Measurements from ENCODE around the gene C7. TPM values are rescaled to one million over a fixed set of nuclear protein-coding genes. Genes with fewer than 3 reads are reported as not detected.

C7 gene
- total and polyA plus RNA-seq, 2 of the 8 experiments (the other 6 are each of a cell fraction or from before 2014, with no cell fraction given) = 0.08 TPM; not detected in 1

- Histone ChIP-seq H3K27ac (ENCODE audit: low read depth, low read length) (no peak overlapping the region), H2BK12ac (ENCODE audit: low read depth, low read length) (no peak overlapping the region), H4K20me1 (replicated peaks in 1 of 2; ENCODE audit: control insufficient read depth in 1 of 2, insufficient read depth in 2 of 2, low read length in 2 of 2) (no peaks in the 10 kb centered on the region), H3K4me3 (ENCODE audit: extremely low read depth in 1 of 4, insufficient read depth in 2 of 4, low read depth in 3 of 4, low read length in 4 of 4) (no peak overlapping the region), H3K79me1 (ENCODE audit: low read depth, low read length) (no peaks in the 10 kb centered on the region), H2AK5ac (ENCODE audit: low read depth, low read length) (no peak overlapping the region), H3K18ac (ENCODE audit: extremely low read depth, low read length) (no peak overlapping the region), H4K5ac (ENCODE audit: insufficient read length, low read depth, low read length) (no peak overlapping the region), H4K8ac (ENCODE audit: extremely low read depth, insufficient read depth, low read length) (no peak overlapping the region), H3K4me2 (ENCODE audit: insufficient read depth in 1 of 2, low read depth in 2 of 2, low read length in 2 of 2) (no peak overlapping the region), H2BK120ac (replicated peaks; ENCODE audit: low read depth, low read length) (no peak overlapping the region), H3K4ac (replicated peaks; ENCODE audit: insufficient read length, low read depth, low read length) (no peak overlapping the region), H2BK20ac (ENCODE audit: low read length) (no peak overlapping the region), H3K23ac (ENCODE audit: insufficient read length) (no peak overlapping the region), H3K4me1 (replicated peaks in 1 of 4; ENCODE audit: control insufficient read depth in 3 of 4, insufficient read depth in 4 of 4, low read length in 3 of 4) (no peaks in the 10 kb centered on the region), H2BK15ac (ENCODE audit: low read length) (no peak overlapping the region), H4K91ac (replicated peaks; ENCODE audit: insufficient read length, low read length) (no peak overlapping the region), H3K27me3 (replicated peaks in 1 of 4; ENCODE audit: control insufficient read depth in 3 of 4, extremely low read depth in 1 of 4, insufficient read depth in 3 of 4, low read length in 3 of 4) (no peaks in the 10 kb centered on the region), H2BK5ac (ENCODE audit: low read depth, low read length) (no peak overlapping the region), H3K36me3 (ENCODE audit: control insufficient read depth in 2 of 4, insufficient read depth in 4 of 4, low read length in 3 of 4) (no peaks in the 10 kb centered on the region), H3K56ac (replicated peaks; ENCODE audit: insufficient read length, low read depth, low read length) (no peak overlapping the region), H3K9me3 (ENCODE audit: insufficient read depth in 2 of 2, low read depth in 1 of 2, low read length in 1 of 2) (peaks cover 0 to 4% of the 10 kb centered on the region in 2 experiments; a peak in 1 of 4 replicates), H3K9ac (replicated peaks in 1 of 4; ENCODE audit: extremely low read depth in 1 of 4, low read depth in 3 of 4, low read length in 3 of 4) (no peak overlapping the region), H3K79me2 (ENCODE audit: control insufficient read depth in 1 of 2, insufficient read depth in 2 of 2, low read length in 2 of 2) (no peaks in the 10 kb centered on the region), H3K14ac (ENCODE audit: insufficient read length) (no peak overlapping the region), H2AFZ (ENCODE audit: low read length) (no peak overlapping the region), H3K23me2 (ENCODE audit: low read depth, low read length) (peaks cover 2% of the 10 kb centered on the region; the same call in 1 of the 2 replicates)
- ChIA-PET CTCF (ENCODE audit: partially characterized antibody) (interaction anchor here (0.9 to 1.1 kb wide), 3 partner anchors 20 to 656 kb away, joined by 3 to 4 read pairs (median 3); no protein-coding TSS in a partner anchor), POLR2A (ENCODE audit: partially characterized antibody) (no interaction called here)
- no peak for DNase-seq (ENCODE audit: low read depth in 1 of 2, low spot score in 2 of 2)
- WGBS, 2 experiments (ENCODE audit: extremely low coverage in 1 of 2, insufficient coverage in 1 of 2, insufficient read length in 1 of 2, insufficient replicate concordance in 2 of 2, low coverage in 1 of 2, low lambda C conversion rate in 2 of 2, missing lambda C conversion rate in 1 of 2) = 78% methylated on average over 3 of the region's 3 CpGs; no CpG with 5 or more reads in 1 of the 2 experiments
- TF ChIP-seq CHD2 (IDR thresholded peaks at IDR 0.05; ENCODE audit: low read length) = no peak
- TF ChIP-seq FOSL1 (IDR thresholded peaks at IDR 0.05; ENCODE audit: insufficient read depth, low read depth, low read length) = no peak
- TF ChIP-seq SP2 (IDR thresholded peaks at IDR 0.05; ENCODE audit: low read length) = no peak
- TF ChIP-seq JUN (IDR thresholded peaks at IDR 0.05; ENCODE audit: low read depth, low read length) = no peak
- no peak for FAIRE-seq
Measured at GRCh38 chr5:40986666-40987065, 77.4 kb downstream of the C7 start.
